ENCODE data around the gene ST8SIA1.

Gene ST8SIA1

GRCh38 chr12:22250762-22251161, 83.7 kb downstream of the ST8SIA1 start:
- no peak for DNase-seq (ENCODE audit: low read depth, low spot score)
- no peak overlapping the region for H3K27ac ChIP-seq

GRCh38 chr12:22248571-22249115, 85.9 kb downstream of the ST8SIA1 start:
- no peak overlapping the region for H3K27ac ChIP-seq
- DNase-seq (ENCODE audit: low read depth, low spot score), result no peak

- DNase-seq (ENCODE audit: low read depth, low spot score), result no peak
- no peak overlapping the region for H3K27ac ChIP-seq
Measured at GRCh38 chr12:22248121-22248520, 86.4 kb downstream of the ST8SIA1 start.

GRCh38 chr12:22246217-22246846, 88.2 kb downstream of the ST8SIA1 start:
- DNase-seq (ENCODE audit: low read depth, low spot score), result no peak
- no peak overlapping the region for H3K27ac ChIP-seq

- no peak overlapping the region for H3K27ac ChIP-seq
- DNase-seq (ENCODE audit: low read depth, low spot score), result no peak
Measured at GRCh38 chr12:22242726-22243125, 91.8 kb downstream of the ST8SIA1 start.

- no peak overlapping the region for H3K27ac ChIP-seq
- DNase-seq (ENCODE audit: low read depth, low spot score), result no peak
Measured at GRCh38 chr12:22238211-22238610, 96.3 kb downstream of the ST8SIA1 start.

- no peak for DNase-seq (ENCODE audit: low read depth, low spot score)
Measured at GRCh38 chr12:22234561-22234960, 99.9 kb downstream of the ST8SIA1 start.

GRCh38 chr12:22231836-22232235, 102.7 kb downstream of the ST8SIA1 start:
- no peak overlapping the region for H3K27ac ChIP-seq
- DNase-seq (ENCODE audit: low read depth, low spot score), result no peak

More at GRCh38 chr12:22234561-22234960, 99.9 kb downstream of the ST8SIA1 start:
- no peak overlapping the region for H3K27ac ChIP-seq

GRCh38 chr12:22231078-22231477, 103.4 kb downstream of the ST8SIA1 start:
- no peak for DNase-seq (ENCODE audit: low read depth, low spot score)
- H3K27ac ChIP-seq, result no peak overlapping the region

- peak overlapping the region; percentile 7 for H3K27ac ChIP-seq
- DNase-seq (ENCODE audit: low read depth, low spot score), result no peak
Measured at GRCh38 chr12:22230280-22230794, 104.2 kb downstream of the ST8SIA1 start.

- peak overlapping the region; percentile 7 for H3K27ac ChIP-seq
- no peak for DNase-seq (ENCODE audit: low read depth, low spot score)
Measured at GRCh38 chr12:22229652-22230279, 104.7 kb downstream of the ST8SIA1 start.

GRCh38 chr12:22228022-22228875, 106.3 kb downstream of the ST8SIA1 start:
- H3K27ac ChIP-seq, result no peak overlapping the region
- DNase-seq (ENCODE audit: low read depth, low spot score), result no peak

- H3K27ac ChIP-seq, result no peak overlapping the region
Measured at GRCh38 chr12:22223356-22223755, 111.2 kb downstream of the ST8SIA1 start.

GRCh38 chr12:22217556-22217955, 117.0 kb downstream of the ST8SIA1 start:
- H3K27ac ChIP-seq, result no peak overlapping the region
- DNase-seq (ENCODE audit: low read depth, low spot score), result no peak

More at GRCh38 chr12:22223356-22223755, 111.2 kb downstream of the ST8SIA1 start:
- no peak for DNase-seq (ENCODE audit: low read depth, low spot score)

GRCh38 chr12:22215467-22216253, 118.8 kb downstream of the ST8SIA1 start:
- no peak for DNase-seq (ENCODE audit: low read depth, low spot score)
- no peak overlapping the region for H3K27ac ChIP-seq

GRCh38 chr12:22211128-22211527, 123.4 kb downstream of the ST8SIA1 start:
- DNase-seq (ENCODE audit: low read depth, low spot score), result no peak
- H3K27ac ChIP-seq, result no peak overlapping the region

- DNase-seq (ENCODE audit: low read depth, low spot score), result no peak
- H3K27ac ChIP-seq, result no peak overlapping the region
Measured at GRCh38 chr12:22209422-22209821, 125.1 kb downstream of the ST8SIA1 start.

GRCh38 chr12:22206111-22206728, 128.3 kb downstream of the ST8SIA1 start:
- DNase-seq (ENCODE audit: low read depth, low spot score), result no peak
- peak overlapping the region; percentile 16 for H3K27ac ChIP-seq

GRCh38 chr12:22204391-22204790, 130.1 kb downstream of the ST8SIA1 start:
- DNase-seq (ENCODE audit: low read depth, low spot score), result no peak

More at GRCh38 chr12:22204391-22204790, 130.1 kb downstream of the ST8SIA1 start:
- no peak overlapping the region for H3K27ac ChIP-seq

Data from epithelial cell of prostate (primary cell).